T-helper 17 cell (primary cell): Measurements from ENCODE around the gene SCNM1. TPM values are rescaled to one million over a fixed set of nuclear protein-coding genes. Genes with fewer than 3 reads are reported as not detected.

ENCODE experiments used
- ATAC-seq: fragments of 150-1000 bp; cut with Tn5 transposase; 2 replicates; pipeline ENCODE4 v1.10.0; 2021; ENCODE audit warnings: mild to moderate bottlenecking, moderate library complexity
- DNase-seq, 3 donors: peaks; one replicate each; pipeline versions ENCODE4 v3.0.0 to v3.0.0-alpha.2; 2020 to 2021
- H3K9me3 ChIP-seq: one replicate; pipeline ENCODE4 v1.7.0; 2013; ENCODE audit warnings: low read length, mild to moderate bottlenecking; ENCODE audit not compliant: control insufficient read depth, poor library complexity, severe bottlenecking
- H3K27ac Mint-ChIP-seq: one replicate; pipeline ENCODE4 v1.8.0; 2022; ENCODE audit warnings: mild to moderate bottlenecking, moderate library complexity, mixed read lengths
- H3K27me3 Mint-ChIP-seq: one replicate; pipeline ENCODE4 v1.8.0; 2022; ENCODE audit warnings: mixed read lengths
- H3K36me3 Mint-ChIP-seq: one replicate; pipeline ENCODE4 v1.8.0; 2022; ENCODE audit warnings: low read depth, mixed read lengths
- H3K4me1 Mint-ChIP-seq: one replicate; pipeline ENCODE4 v1.8.0; 2022; ENCODE audit warnings: mild to moderate bottlenecking, mixed read lengths
- H3K4me3 Mint-ChIP-seq: one replicate; pipeline ENCODE4 v1.8.0; 2022; ENCODE audit warnings: mild to moderate bottlenecking, moderate library complexity, mixed read lengths
- total RNA-seq, 4 donors: library from RNA in 2 of 4; stranded (reverse) in 2 of 4; gene quantifications; one replicate each; pipeline ENCODE4 v1.2.3 and lab custom pipeline; 2022 to 2026

Gene SCNM1
- total RNA-seq (10 to 100 TPM; 33.7 to 37.8 TPM), total RNA-seq (lab: John Stamatoyannopoulos, UW) (23.7 to 52.4 reads per million in 2 donors)

DNA sequence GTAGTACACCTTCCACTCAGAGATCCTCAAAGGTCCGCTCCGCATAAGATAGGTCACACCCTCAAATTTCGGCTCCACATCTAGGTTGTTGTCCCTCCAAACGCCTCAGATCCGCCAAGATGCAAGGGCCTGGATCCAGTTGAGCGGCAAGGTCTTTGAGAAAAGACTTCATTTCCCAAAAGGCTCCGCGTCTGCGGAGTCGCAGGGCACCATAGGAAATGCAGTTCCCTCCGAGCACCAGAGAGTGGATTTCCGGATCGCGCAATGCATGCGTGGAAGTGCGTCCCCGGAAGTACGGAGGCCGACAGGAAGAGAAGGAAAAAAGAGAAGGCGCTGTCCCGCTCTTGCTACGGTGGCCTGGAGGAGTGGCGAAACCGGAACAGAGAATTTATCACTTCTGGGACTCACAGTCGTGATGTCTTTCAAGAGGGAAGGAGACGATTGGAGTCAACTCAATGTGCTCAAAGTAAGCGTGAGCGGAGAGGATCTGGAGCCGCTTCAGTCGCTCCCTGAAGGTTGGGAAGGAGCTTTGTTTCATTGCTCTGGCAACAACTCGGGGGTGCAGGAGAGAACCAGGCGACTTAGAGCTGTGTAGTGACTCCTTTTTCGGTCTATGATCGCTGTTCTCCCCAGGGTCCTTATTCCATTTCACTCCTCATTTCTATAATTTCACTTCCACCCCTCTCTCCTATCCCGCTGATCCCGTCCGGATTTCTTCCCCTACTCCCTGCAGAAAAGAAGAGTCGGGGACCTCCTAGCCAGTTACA is at the start of gene SCNM1, which contains the start of gene LYSMD1:
Gene SCNM1, plus strand, starts transcription at position 407 of the 767 bp plus-strand sequence. Its CDS starts 9 bp downstream, at position 416.
Gene LYSMD1, minus strand, starts transcription at position 165 of the 767 bp plus-strand sequence. CDS start 644 bp downstream, outside the sequence.
- DNase-seq (peak; percentile 84 to 94 (median 90)), ATAC-seq (peak; percentile 98)
- Mint-ChIP-seq H3K36me3 (peaks cover 10% of the 10 kb centered on the region), H3K27ac (peak within 1 kb of the TSS; percentile 88), H3K4me1 (peaks cover 32% of the 10 kb centered on the region), H3K27me3 (no peaks in the 10 kb centered on the region), H3K4me3 (peak within 1 kb of the TSS; percentile 98)
- no peaks in the 10 kb centered on the region for H3K9me3 ChIP-seq

DNA sequence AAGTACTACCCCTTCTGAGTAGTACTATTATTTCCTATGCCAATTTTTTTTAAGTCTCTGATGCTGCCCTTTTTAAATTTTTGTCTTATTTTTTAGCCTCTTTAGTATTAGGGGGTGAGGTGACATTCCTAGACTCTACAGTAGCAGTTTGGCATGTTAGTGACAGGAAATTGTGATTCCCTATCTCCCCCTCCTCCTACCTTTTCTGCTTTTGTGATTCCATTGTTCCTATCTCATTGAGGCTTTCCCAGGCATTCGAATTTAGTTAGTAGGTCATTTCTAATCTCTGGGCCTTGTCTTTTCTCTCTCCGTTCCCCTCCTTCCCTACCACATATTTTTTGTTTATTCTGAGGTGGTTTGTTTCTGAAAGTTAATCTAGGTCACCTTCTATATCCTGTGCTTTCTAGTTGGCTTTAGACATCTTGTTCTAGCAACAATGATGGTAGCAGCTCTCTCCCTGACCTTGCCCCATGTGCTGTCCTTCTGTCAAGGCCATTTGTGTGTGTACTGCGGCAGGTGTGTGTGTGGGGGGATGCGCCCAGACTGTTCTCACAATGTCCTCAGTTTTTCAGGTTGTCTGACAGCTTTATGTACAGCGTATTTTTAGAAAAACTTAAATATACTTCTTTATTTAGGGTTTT is 41.1 kb upstream of the SCNM1 start:
- H3K27ac Mint-ChIP-seq: peak overlapping the region; percentile 95
- H3K9me3 ChIP-seq: no peaks in the 10 kb centered on the region
- peaks cover 6% of the 10 kb centered on the region for H3K27me3 Mint-ChIP-seq
- ATAC-seq (peak; percentile 78), DNase-seq (no peak)
- H3K4me1 Mint-ChIP-seq: peaks cover 10% of the 10 kb centered on the region
- peak overlapping the region; percentile 58 for H3K4me3 Mint-ChIP-seq
- peaks cover 5% of the 10 kb centered on the region for H3K36me3 Mint-ChIP-seq

DNA sequence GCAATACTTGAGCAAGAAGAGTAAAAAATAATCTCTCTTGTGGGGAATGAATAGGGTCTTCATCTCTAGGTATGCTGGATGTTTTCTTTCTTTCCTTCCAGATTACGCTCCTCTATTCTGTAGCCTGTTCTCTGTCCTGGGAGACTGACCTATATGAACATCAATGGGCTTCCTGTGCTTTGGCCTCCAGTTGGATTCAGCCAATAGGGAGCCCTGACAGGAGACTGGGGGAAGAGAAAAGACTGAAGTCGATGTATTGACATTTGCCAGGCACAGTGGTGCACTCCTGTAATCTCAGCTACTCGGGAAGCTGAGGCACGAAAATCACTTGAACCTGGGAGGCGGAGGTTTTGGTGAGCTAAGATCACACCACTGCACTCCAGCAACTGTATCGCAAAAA is 37.1 kb upstream of the SCNM1 start:
- H3K27ac Mint-ChIP-seq: no peak overlapping the region
- no peaks in the 10 kb centered on the region for H3K9me3 ChIP-seq
- no peak overlapping the region for H3K4me3 Mint-ChIP-seq
- H3K36me3 Mint-ChIP-seq: peaks cover 5% of the 10 kb centered on the region
- DNase-seq (no peak), ATAC-seq (no peak)
- H3K27me3 Mint-ChIP-seq: peaks cover 21% of the 10 kb centered on the region
- H3K4me1 Mint-ChIP-seq: peaks cover 14% of the 10 kb centered on the region

DNA sequence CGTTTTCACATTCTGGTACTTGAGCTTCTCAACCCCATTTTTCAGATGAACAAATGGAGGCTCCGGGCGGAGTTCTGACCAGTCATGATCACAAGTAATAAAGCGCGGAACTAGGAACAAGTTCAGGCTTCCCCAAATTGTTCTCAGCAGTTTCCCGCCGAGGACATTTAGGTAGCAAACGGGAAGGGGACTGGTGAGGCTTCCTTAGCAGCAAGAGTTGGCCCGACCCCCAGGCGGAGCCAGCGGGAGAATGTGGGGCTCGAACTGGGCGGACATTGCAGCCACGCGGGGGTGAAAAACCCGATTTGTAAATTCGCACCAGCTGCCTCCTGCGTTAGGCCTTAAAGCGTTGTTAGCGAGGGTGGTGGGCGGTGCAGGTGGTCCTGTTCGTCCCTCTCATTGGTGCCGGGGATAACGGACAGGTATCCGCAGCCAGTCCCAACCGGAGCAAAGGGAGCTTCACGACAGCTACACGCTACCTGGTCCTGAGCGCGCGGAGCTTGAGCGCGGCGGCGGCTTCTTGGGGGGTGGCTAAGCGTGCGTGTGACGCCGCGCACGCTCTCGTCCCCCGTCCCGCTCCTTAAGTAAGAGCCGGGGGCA is 34.9 kb upstream of the SCNM1 start:
- H3K9me3 ChIP-seq: no peaks in the 10 kb centered on the region
- Mint-ChIP-seq H3K27me3 (peaks cover 21% of the 10 kb centered on the region), H3K4me1 (peaks cover 6% of the 10 kb centered on the region), H3K27ac (no peak overlapping the region), H3K36me3 (no peaks in the 10 kb centered on the region), H3K4me3 (peak overlapping the region; percentile 53)
- peak; percentile 41 to 47 (median 41) for DNase-seq
- peak; percentile 97 for ATAC-seq

DNA sequence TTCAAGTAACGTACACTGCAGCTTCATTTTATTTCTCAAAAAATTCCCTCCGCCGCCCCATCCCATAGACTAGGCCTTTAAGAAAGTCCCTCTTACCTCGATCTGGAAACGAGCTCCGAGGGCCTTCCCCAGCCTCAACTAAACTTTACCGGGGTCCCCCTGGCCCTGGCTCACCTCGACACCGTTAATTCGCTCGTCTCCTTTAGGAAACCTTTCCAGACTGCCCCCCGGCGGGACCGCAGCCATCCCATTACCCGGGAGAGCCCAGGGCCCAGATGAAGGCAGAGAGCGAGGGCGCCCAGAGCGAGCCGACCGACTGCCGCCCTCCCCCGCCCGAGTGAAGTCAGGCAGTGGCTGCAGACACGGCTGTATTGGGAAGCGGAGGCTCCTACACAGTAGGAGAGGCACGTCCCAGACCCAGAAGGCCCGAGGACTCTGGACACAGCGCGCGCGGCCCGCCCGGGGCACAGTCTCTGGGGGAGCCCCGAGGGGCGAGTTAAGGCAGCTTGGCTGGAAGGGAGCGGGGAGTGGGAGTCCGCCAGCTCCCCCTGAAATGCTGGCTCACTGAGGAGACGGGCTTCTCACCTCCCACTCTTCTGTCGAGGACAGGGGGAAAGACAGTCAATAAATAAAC is 34.1 kb upstream of the SCNM1 start:
- no peaks in the 10 kb centered on the region for H3K36me3 Mint-ChIP-seq
- H3K4me1 Mint-ChIP-seq: peaks cover 6% of the 10 kb centered on the region
- H3K4me3 Mint-ChIP-seq: peak overlapping the region; percentile 53
- peaks cover 21% of the 10 kb centered on the region for H3K27me3 Mint-ChIP-seq
- peak; percentile 2 for ATAC-seq
- H3K9me3 ChIP-seq: no peaks in the 10 kb centered on the region
- no peak overlapping the region for H3K27ac Mint-ChIP-seq
- DNase-seq: no peak

- DNase-seq (no peak), ATAC-seq (no peak)
- no peaks in the 10 kb centered on the region for H3K9me3 ChIP-seq
- Mint-ChIP-seq H3K36me3 (no peaks in the 10 kb centered on the region), H3K27ac (no peak overlapping the region), H3K4me3 (peak overlapping the region; percentile 53), H3K4me1 (peaks cover 6% of the 10 kb centered on the region), H3K27me3 (peaks cover 21% of the 10 kb centered on the region)
These were observed 33.5 kb upstream of the SCNM1 start for GRCh38 chr1:151132335-151133017.

GRCh38 chr1:151133018-151133806 is 32.7 kb upstream of the SCNM1 start:
- H3K9me3 ChIP-seq: no peaks in the 10 kb centered on the region
- H3K4me1 Mint-ChIP-seq: peaks cover 6% of the 10 kb centered on the region

DNA sequence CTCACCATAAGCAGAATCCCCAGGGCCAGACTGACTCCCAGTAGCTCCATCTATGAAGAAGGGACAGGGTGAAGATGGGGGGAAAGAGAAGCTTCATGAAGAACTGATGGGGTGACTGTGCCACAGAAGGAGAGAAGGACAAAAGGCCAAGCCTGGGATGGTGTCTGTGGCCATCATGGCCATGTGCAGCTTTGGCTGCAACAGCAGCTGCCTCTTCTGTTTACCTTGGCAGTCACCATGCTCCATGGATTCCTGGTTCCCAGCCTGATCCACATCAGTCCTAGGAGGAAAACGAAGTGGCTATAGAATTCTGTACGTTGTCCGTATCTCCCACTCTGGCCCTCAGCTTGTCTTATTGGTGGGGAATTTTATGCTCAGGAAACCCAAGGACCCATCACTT is 31.5 kb upstream of the SCNM1 start:
- DNase-seq (no peak), ATAC-seq (no peak)
- H3K9me3 ChIP-seq: no peaks in the 10 kb centered on the region
- Mint-ChIP-seq H3K4me1 (peaks cover 6% of the 10 kb centered on the region), H3K4me3 (peak overlapping the region; percentile 19), H3K27ac (no peak overlapping the region), H3K36me3 (no peaks in the 10 kb centered on the region), H3K27me3 (peaks cover 17% of the 10 kb centered on the region)

More at GRCh38 chr1:151133018-151133806, 32.7 kb upstream of the SCNM1 start:
- ATAC-seq (no peak), DNase-seq (no peak)
- H3K4me3 Mint-ChIP-seq: no peak overlapping the region
- H3K36me3 Mint-ChIP-seq: no peaks in the 10 kb centered on the region
- H3K27me3 Mint-ChIP-seq: peaks cover 21% of the 10 kb centered on the region
- no peak overlapping the region for H3K27ac Mint-ChIP-seq

DNA sequence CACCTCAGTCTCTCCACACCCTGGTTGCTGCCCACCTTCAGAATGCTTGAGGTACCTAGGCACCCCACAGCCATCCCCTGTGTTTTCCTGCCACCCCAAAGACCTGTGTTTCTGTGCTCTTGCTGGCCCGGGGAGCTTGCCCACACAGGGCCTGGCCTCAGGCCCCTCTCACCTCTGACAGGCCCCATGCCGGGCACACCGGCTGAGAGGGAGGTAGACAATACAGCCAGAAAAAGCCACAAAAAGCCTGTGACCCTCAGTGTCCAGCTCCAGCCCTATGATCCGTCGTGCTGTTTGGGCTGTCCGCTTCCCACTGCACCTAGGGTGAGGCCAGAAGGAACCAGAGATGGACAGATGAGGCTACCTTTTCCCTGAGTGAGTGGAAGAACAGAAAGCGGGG is 31.0 kb upstream of the SCNM1 start:
- Mint-ChIP-seq H3K27me3 (peaks cover 15% of the 10 kb centered on the region), H3K4me1 (peaks cover 6% of the 10 kb centered on the region), H3K4me3 (no peak overlapping the region), H3K27ac (peak overlapping the region; percentile 29), H3K36me3 (no peaks in the 10 kb centered on the region)
- DNase-seq (no peak), ATAC-seq (no peak)
- no peaks in the 10 kb centered on the region for H3K9me3 ChIP-seq

- no peaks in the 10 kb centered on the region for H3K9me3 ChIP-seq
- Mint-ChIP-seq H3K27me3 (peaks cover 12% of the 10 kb centered on the region), H3K27ac (peak overlapping the region; percentile 29), H3K4me1 (peaks cover 6% of the 10 kb centered on the region), H3K36me3 (no peaks in the 10 kb centered on the region), H3K4me3 (no peak overlapping the region)
- DNase-seq: no peak
- ATAC-seq: no peak
These were observed 30.2 kb upstream of the SCNM1 start for GRCh38 chr1:151135433-151136385.

- DNase-seq (no peak), ATAC-seq (no peak)
- Mint-ChIP-seq H3K27ac (no peak overlapping the region), H3K27me3 (no peaks in the 10 kb centered on the region), H3K36me3 (no peaks in the 10 kb centered on the region), H3K4me1 (peaks cover 2% of the 10 kb centered on the region), H3K4me3 (no peak overlapping the region)
- no peaks in the 10 kb centered on the region for H3K9me3 ChIP-seq
These were observed 28.2 kb upstream of the SCNM1 start for GRCh38 chr1:151137789-151138188.
